GM21576 (cell line): ENCODE results near the gene PSME3IP1.
A peak's percentile ranks its signal among the peaks of the same experiment; 100 is the strongest.
"Not testable (repeated sequence)": the region's sequence is repeated elsewhere in the genome, so short reads cannot be mapped to it uniquely, and the experiment has no call there.

Experiments
- ATAC-seq: cut with Tn5 transposase; IDR thresholded peaks from one replicate; pipeline ENCODE4 v1.9.1; 2021; ENCODE audit warnings: mild to moderate bottlenecking, moderate library complexity; ENCODE audit not compliant: unreplicated experiment

Gene PSME3IP1, protein sequence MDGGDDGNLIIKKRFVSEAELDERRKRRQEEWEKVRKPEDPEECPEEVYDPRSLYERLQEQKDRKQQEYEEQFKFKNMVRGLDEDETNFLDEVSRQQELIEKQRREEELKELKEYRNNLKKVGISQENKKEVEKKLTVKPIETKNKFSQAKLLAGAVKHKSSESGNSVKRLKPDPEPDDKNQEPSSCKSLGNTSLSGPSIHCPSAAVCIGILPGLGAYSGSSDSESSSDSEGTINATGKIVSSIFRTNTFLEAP

DNA sequence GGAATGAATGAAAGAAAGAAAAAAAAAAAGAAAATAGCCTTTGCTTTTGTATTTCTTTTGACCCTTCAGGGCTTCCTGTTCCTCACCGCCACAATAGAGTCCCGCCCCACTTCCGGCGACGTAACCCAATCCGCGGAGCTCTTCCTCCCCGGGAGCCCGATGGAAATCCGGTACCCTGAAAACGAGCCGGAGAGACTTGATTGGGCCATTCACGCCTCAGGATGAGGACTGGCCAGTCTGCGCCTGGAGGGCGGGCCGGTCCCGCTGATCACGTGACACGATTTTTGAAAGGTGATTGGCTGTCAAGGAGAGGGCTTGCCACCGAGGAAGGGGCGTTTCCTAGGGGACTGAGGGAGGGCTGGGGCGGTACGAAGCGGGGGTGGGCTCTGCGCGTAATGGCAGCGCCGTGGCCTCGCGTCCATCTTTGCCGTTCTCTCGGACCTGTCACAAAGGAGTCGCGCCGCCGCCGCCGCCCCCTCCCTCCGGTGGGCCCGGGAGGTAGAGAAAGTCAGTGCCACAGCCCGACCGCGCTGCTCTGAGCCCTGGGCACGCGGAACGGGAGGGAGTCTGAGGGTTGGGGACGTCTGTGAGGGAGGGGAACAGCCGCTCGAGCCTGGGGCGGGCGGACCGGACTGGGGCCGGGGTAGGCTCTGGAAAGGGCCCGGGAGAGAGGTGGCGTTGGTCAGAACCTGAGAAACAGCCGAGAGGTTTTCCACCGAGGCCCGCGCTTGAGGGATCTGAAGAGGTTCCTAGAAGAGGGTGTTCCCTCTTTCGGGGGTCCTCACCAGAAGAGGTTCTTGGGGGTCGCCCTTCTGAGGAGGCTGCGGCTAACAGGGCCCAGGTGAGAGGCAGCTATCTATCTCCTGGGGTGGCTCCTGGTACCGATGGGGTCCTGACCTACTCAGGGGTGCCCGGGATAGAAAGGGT lies at the start of gene PSME3IP1, which contains the start of gene RSPRY1:
PSME3IP1 (minus strand) TSS at position 95 of the 927 bp plus-strand sequence. CDS start 12,185 bp downstream, outside the sequence.
RSPRY1 (plus strand) TSS at position 385 of the 927 bp plus-strand sequence. CDS start 18,330 bp downstream, outside the sequence.
- peak; percentile 86 for ATAC-seq

DNA sequence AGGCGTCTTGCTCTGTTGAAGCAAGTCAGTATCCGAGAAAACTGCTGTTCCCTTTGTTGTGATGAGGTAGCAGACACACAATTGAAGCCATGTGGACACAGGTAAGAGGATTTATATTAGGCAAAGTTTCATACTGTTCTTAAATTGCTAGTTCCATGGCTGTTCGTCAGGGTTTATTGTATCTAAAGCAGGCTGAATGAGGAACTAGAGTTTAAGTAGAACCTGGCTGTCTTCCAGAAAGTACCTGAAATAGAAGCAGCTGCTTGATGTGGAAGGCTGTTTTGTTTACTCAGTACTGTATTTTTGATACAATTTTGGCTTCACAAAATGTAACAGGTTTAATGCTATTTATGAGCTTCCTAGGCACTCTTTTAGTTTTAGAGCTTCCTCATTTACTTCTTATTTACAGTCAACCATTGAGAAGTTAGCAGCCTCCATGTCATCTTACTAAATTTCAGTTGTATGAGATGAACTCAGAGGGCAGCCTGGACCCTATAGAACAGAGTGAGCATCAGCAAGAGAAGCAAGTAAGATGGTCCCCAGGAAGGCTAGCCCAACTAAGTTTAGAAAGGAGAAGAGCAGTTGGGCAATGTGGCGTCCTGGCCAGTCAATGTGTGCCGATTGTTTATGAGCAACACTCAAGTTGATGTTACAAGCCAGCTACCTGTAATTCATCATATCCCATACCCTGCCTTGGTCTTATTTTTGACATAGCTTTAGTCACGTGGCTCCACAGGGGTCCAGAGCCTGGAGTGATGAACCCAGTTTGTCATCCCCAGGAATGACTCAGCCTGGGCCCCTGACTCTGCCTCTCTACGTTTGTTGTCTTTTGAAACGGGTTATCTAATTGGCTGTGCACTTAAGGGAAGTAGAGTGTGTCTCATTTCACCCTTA lies 49.5 kb upstream of the PSME3IP1 start:
- no peak for ATAC-seq

DNA sequence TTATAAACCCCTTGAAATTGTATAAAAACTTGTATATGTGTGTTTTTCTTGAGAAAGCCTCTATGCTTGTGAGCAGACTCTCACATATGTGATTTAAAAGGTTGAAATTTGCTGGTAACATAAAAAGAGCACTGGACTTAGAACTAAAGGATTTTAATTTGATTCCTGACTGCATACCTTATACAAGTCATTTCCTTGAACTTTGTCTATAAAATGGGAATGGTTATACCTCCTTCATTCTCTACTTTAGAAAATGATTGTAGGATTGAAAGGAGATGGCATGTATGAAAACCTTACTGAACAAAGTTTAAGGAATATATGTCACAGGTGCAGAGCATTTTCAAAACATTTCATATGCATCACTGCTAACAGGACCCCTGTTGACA lies 48.9 kb upstream of the PSME3IP1 start:
- ATAC-seq: no peak

DNA sequence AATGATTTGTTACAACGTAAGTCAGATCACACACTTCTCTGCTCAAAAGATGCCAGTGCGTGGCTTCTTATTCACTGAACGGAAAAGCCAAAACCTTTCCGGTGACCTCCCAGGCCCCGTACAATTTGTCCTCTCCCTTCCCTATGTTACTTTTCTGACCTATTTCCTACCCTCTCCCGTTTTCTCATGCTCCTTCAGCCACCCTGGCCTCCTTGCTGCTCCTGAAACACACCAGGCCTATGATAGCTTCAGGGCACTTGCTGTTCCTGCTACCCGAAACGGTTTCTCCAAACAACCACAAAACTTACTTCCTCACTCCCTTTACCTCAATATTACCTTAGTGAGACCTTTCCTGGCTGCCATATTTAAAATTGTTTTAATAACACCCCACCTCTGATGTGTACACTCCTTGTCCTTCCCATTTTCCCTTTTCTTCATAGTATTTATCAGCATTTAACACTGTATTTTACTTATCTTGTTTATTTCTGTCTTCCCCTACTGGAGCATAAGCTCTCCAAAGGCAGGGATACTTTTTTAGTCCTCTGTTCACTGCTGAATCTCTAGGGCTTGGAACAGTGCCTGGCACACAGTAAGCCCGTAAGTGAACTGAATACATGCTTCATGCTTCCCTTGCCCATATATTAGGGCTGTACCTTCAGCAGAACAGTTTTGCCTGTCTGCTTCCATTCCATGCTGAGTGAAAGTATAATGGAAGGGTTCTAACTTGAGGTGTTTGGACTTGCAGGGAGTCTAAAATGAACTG lies 48.3 kb upstream of the PSME3IP1 start:
- ATAC-seq: no peak

DNA sequence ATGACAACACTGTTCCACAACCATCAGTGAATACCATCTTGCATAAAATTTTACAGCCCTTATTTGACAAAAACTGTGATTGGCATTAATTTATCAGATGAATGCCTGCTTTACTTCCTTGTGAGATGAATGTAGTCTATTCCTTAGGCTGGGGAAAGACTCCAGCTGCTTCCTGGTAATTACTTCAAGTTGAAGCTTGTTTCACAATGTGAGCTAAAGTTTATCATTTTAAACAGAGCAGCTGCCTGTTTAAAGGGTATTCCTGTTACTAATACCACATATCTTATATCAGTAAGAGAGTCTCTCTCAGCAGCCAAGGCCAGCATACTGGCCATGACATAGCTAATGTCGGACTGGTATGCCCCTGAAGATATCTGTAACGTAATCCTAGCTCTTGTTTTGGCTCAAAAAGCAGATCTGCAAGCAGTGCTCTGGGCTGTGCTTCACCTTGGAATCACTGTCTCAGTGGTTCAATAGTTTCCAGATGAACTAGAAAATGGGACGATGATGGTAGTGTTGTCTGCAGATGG lies 46.0 kb upstream of the PSME3IP1 start:
- ATAC-seq: no peak

DNA sequence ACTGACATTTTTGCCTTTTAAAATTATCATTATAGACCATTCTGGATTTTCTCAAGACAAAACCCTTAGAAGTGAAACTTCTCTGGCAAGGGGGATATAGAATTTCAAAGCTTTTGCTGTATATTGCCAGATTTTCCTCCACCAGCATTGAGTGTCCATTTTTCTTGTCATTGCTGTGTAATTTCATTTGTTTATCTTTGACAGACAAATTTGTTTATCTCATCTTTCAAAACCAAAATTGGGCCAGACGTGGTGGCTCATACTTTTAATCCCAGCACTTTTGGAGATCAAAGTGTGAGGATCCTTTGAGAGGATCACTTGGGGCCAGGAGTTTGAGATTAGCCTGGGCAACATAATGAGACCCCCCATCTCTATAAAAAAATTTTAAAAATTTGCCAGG lies 43.2 kb upstream of the PSME3IP1 start:
- ATAC-seq: no peak

DNA sequence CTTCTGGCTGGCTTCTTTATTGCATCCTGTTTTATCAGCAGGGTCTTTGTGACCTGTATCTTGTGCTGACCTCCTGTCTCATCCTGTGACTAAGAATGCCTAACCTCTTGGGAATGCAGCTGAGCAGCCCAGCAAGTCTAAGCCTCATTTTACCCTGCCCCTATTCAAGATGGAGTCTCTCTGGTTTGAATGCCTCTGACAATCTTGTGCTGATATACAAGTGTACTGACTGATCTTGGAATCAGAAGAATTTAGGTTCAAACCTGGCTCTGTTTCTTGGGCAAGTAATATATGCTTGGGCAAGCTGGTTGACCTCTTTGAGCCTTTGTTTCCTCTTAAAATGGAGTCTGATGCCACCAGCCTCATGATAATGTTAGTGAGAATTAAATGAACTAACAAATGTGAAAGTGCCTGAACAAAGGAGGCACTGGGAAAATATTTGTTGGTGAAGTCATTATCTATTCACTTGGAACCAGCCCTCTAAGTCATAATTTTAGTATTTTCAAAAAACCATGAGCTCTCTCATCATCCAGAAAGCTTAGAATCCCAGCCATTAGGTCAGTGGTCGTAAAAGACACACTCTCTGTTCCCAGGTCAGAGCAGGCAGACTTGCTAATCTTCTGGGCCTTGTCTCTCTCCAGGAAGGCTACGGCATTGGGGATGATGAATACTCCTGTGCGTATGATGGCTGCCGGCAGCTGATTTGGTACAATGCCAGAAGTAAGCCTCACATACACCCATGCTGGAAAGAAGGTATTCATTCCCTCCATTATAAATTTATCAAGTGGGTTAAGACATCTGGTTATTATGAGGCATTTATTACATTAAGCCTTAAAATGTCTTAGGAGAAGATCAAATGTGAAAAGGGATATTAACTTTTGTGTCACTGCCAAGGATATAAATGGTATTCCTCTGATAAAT lies 41.1 kb upstream of the PSME3IP1 start:
- ATAC-seq: no peak

DNA sequence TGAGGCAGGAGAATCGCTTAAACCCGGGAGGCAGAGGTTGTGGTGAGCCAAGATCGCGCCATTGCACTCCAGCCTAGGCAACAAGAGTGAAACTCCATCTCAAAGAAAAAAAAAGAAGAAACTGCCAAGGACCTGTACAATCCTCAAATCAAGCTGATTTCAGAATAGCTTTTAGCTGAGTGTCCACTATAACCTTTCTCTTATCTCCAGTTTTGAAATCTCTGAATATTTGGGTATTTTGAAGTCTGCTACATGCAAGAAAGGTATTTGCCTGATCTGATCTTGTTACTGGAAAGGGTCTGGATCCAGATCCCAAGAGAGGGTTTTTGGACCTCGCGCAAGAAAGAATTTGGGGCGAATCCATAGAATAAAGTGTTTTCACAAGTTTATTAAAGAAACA lies 40.1 kb upstream of the PSME3IP1 start:
- ATAC-seq: no peak

DNA sequence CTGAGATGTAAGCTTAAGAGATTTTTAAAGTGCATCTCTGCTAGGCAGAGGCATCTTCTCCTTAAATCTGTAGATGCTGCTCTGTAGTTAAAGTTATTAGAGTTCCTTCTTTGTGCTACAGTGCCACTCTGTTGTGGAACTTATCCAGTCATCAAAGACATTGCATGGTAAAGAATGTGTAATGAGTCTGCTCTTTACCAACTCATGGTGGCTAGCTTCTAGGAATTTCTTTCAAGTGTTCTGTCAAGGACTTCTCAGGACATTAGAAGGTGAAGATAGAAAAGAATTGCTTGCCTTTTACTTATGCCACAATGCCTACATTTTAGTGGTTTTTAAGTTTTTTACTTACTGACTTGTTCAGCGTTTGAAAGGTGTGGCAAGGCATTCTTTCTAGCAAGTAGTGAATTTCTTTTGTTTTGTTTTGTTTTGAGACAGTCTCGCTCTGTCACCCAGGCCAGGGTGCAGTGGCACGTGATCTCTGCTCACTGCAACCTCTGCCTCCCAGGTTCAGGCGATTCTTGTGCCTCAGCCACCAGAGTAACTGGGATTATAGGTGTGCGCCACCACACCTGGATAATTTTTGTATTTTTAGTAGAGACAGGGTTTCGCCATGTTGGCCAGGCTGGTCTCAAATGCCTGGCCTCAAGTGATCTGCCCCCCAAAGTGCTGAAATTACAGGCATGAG lies 39.0 kb upstream of the PSME3IP1 start:
- ATAC-seq: no peak

DNA sequence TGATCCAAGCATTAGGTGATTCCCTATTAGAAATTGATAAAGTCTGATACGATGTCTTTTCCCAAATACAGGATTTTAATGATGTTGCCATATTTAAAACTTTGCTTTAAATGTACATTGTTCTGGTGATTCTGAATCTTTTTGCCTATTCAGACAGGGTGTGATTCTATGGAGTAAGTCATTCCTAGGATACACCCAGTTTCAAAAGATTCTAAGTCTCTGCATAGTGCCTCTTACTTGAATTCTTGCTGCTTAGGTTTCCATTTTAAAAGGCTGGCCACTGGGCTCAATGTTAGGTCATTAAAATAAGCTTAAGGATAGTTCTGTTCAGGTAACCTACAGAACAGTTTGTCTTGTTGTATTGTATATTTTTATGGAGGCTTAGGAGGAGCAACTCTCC lies 37.2 kb upstream of the PSME3IP1 start:
- ATAC-seq: no peak

DNA sequence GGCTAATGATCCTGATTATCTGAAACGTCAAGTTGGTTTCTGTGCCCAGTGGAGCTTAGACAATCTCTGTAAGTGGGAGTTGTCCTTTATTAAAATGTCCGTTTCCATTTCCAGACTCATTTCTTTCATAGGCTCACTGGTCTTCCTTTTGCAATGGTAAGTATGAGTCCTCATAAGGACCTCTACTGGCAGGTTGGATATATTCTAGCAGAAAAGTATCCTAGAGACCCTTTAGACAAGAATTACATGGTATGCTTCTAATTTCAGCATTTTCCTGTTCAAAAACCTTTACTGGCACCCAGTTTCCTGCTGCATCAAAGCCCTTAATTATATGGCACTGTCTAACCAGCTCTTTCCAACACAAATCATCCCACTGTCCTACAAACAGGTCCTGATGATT lies 31.1 kb upstream of the PSME3IP1 start:
- no peak for ATAC-seq

DNA sequence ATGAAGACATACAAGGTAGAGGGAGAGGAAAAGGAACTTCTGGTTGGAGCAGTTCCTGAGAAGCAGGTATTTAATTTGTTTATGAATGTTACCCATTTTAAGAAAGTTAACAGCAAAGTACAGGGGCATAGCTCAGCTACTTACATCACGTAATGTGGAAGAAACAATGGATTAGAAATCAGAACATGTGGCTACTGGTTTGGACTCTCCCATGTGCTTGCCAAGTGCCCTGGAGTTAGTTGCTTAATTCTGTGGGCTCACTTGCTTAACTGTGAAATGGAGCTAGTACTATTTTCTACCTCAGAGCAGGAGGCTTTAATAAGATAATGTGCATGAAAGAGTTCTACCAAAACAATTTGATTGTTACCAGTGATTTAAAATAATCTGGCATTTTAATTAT lies 27.6 kb upstream of the PSME3IP1 start:
- no peak for ATAC-seq

DNA sequence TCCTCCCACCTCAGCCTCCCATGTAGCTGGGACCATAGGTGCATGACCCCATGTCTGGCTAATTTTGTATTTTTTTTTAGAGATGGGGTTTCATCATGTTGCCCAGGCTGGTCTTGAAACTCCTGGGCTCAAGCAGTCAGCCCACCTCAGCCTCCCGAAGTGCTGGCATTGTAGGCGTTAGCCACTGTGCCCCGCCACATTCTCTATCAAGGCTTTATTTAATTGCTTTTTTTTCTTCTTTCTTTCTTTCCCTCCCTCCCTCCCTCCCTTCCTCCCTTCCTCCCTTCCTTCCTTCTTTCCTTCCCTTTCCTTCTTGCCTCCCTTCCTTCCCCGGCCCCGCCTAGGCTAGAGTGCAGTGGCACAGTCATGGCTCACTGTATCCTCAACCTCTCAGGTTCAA lies 23.9 kb upstream of the PSME3IP1 start:
- ATAC-seq: no peak

DNA sequence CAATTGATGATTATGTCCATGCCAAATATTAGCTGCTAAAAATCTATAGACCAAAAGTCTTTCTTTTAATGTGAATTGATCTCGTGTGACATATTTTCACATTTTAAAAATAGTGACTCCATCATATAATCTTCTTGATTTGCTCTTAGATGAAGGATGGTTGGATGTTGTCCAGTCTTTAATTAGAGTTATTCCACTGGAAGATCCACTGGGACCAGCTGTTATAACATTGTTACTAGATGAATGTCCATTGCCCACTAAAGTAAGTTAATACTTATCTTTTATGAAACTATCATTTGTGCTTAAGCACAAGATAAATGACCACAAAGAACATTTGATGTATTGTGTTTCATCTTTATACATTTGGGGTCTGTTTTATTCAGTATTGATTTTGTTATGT lies 23.1 kb upstream of the PSME3IP1 start:
- ATAC-seq: no peak

DNA sequence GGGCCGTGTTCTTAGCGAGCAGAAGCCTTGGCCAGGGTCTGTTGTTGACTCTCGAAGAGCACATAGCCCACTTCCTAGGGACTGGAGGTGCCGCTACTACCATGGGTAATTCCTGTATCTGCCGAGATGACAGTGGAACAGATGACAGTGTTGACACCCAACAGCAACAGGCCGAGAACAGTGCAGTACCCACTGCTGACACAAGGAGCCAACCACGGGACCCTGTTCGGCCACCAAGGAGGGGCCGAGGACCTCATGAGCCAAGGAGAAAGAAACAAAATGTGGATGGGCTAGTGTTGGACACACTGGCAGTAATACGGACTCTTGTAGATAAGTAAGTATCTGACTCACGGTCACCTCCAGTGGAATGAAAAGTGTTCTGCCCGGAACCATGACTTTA lies 18.8 kb upstream of the PSME3IP1 start:
- ATAC-seq: no peak

DNA sequence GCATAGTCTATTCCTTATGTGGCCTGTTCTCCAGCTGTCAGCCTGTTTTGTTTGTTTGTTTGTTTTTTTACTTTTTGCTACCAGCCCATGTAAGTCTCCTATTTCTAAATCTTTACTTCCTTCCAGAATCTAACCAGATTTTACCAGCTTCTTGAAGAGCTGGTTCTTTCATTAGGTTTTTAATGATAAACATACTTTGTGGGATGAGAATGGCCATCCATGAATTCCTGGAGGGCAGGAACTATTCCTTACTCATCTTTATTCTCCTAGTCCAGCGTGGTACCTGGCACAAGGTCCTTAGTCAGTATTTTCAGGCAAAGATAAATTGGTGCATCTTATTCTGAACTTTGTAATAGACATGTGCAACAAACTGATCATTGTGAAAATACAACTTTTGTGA lies 17.6 kb upstream of the PSME3IP1 start:
- ATAC-seq: no peak

DNA sequence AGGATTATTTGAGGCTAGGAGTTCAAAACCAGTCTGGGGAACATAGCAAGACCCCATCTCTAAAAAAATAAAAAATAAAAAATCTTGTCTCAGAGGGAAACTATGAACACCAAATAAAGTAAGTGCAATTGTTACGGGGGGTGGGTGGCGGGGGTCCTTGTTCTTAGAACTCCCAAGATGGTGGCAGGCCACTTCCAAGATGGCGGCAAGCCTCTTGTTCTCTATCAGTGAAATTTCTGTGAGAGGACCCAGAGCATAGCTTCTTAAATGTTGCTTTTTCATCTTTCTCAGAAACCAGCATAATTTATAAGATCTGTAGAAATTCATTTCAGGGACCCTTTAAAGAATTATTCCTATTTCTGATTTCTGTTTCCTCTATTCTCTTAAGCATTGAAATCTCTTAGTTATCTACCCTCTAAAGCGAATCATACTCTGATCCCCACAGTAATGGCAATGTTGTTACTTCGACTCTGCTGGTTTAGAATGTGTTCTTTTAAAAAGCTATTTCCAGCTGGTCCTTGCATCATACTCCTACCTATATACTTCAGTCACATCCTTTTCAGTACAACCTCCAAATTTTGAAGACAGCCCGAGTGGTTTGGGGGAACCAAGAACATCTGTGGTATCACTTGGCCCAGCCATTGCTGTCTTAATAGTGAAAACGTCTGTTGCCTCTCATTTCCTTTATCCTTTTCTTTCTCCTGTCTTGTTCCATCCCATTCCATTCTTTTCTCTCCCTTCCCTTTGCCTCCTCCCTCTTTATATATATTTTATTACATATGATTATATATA lies 16.5 kb upstream of the PSME3IP1 start:
- no peak for ATAC-seq

DNA sequence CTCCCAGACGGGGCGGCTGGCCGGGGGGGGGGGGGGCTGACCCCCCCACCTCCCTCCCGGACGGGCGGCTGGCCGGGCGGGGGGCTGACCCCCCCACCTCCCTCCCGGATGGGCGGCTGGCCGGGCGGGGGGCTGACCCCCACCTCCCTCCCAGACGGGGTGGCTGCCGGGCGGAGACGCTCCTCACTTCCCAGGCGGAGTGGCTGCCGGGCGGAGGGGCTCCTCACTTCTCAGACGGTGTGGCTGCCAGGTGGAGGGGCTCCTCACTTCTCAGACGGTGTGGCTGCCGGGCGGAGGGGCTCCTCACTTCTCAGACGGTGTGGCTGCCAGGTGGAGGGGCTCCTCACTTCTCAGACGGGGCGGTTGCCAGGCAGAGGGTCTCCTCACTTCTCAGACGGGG lies 15.1 kb upstream of the PSME3IP1 start:
- ATAC-seq: not testable (repeated sequence)
